NB4 (cell line): Measurements from ENCODE around the gene SLC22A6.

Experiments
- DNase-seq: peaks from one replicate; pipeline ENCODE4 v3.0.0; 2010; ENCODE audit warnings: low read depth
- H3K4me3 ChIP-seq: one replicate; pipeline ENCODE4 v1.5.1; 2011; ENCODE audit warnings: mild to moderate bottlenecking, low read depth, low read length, moderate library complexity
- MAX ChIP-seq: IDR thresholded peaks from 2 replicates; pipeline ENCODE4 v1.6.1; 2011; ENCODE audit warnings: low read depth, low read length
- MYC ChIP-seq: IDR thresholded peaks from 2 replicates; pipeline ENCODE4 v1.6.1; 2011; ENCODE audit warnings: low read depth, low read length
- POLR2A ChIP-seq: IDR thresholded peaks from 2 replicates; pipeline ENCODE4 v1.6.1; 2011; ENCODE audit warnings: mild to moderate bottlenecking; ENCODE audit not compliant: insufficient read length; ENCODE audit errors: extremely low read depth
- TF ChIP-seq, protein P1 (sequence below): IDR thresholded peaks from one replicate; pipeline ENCODE4 v1.5.1; 2012; ENCODE audit warnings: low read depth, low read length

The SLC22A6 gene

DNA sequence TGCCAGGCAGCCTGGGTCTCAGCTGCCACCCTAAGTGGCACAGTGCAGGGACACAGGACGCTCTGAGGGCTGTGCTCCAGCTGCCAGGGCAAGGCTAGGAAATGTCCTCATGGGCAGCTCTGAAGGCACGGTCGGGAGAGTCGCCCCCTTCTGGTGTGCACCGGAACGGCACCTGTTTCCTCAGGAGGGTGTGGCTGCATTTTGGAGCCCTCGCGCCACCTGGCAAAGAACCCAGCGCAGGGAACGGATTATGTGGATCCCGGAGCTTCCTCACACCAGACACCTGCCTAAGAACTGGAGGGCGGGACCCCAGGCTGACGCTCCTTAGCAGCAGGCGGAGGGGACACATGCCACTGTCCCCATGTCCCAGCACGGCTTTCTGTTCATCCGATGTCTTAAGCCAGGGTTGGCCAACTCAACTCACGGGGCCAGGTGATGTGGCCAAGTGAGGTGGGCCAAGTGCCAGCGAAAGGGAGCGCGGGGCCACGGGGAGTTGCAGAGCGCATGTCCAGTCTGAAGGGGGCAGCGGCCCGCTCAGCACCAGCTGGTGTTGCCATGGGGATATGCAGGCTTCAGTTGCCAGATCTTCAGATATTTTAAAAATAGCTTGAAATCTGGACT, 36.0 kb upstream of the SLC22A6 start:
- no peak for TF ChIP-seq POLR2A
- TF ChIP-seq, protein P1, sequence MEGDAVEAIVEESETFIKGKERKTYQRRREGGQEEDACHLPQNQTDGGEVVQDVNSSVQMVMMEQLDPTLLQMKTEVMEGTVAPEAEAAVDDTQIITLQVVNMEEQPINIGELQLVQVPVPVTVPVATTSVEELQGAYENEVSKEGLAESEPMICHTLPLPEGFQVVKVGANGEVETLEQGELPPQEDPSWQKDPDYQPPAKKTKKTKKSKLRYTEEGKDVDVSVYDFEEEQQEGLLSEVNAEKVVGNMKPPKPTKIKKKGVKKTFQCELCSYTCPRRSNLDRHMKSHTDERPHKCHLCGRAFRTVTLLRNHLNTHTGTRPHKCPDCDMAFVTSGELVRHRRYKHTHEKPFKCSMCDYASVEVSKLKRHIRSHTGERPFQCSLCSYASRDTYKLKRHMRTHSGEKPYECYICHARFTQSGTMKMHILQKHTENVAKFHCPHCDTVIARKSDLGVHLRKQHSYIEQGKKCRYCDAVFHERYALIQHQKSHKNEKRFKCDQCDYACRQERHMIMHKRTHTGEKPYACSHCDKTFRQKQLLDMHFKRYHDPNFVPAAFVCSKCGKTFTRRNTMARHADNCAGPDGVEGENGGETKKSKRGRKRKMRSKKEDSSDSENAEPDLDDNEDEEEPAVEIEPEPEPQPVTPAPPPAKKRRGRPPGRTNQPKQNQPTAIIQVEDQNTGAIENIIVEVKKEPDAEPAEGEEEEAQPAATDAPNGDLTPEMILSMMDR: peak; percentile 85
- DNase-seq: peak; percentile 41

GRCh38 chr11:63019506-63019905, 34.7 kb upstream of the SLC22A6 start:
- H3K4me3 ChIP-seq: no peak overlapping the region
- TF ChIP-seq, protein P1: no peak
- no peak for TF ChIP-seq POLR2A
- TF ChIP-seq MYC: no peak
- no peak for TF ChIP-seq MAX
- DNase-seq: no peak

More for the DNA sequence above, 36.0 kb upstream of the SLC22A6 start:
- H3K4me3 ChIP-seq: no peak overlapping the region

DNA sequence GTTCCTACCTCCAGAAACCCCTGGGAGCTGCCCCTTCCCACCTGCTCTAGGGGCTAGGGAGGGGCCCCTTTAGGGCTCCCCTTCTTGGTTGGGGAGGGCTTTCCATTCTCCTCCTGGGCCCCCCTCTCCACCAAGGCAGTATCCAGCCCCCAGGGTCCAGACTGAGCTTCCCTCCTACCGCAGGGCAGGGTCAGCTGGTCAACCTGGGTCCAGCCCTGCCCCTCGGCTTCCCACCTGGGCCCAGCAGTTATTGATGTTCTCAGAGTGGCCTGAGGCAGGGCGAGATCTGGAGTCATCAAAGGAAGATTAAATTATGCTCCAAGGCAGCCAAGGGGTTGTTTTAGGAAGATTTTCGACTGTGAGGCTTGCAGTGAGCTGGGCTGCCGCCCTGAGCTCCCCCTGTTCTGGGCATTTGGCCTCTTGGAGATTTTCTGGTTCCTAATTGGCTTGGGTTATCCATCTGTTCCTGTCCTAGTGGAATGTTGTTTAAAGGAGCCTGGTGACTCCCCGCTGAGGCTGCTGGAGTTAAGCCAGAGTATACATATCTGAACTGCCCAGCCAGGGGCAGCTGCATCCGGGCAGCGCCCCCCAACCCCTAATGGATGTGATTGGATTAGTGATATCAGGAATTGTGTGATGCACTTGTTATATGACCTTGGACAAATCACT, 32.7 kb upstream of the SLC22A6 start:
- DNase-seq: no peak
- TF ChIP-seq MAX: no peak
- TF ChIP-seq MYC: no peak
- no peak for TF ChIP-seq POLR2A
- TF ChIP-seq, protein P1: no peak
- H3K4me3 ChIP-seq: no peak overlapping the region

DNA sequence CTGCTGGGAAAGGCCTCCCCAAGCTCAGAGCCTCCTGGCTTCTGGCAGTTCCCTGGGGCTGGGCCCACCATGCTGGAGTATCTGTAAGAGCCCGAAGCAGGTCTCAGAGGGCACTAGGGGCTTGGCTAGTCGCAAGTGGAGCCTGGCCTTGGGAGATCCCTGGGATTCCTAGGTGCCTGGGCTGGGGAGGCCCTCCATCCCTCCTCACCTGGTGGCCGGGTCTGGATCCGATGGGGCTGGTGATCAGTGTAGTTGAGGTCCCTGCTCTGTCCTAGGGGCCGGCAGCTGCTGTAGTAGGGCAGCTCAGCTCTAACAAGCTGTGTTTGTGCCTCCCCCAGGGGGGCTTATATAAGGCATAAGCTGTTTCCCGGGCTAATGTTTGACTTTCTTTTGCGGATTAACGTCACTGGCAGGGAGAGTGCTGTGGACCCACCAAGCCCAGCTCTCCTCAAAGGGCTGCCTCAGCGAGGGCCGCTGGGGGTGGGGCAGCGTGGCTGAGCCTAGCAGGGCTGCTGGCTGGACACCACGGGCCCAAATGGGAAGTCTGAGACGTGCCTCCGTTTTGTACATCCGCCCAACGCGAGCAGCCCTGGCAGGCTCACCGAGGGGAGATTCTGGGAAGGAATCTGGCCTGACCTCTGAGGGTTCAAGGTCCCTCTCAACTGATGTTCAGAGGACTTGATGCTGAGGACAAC, 30.9 kb upstream of the SLC22A6 start, which contains the start of gene SLC22A8:
SLC22A8 (minus strand) TSS at position 321 of the 695 bp plus-strand sequence. CDS start 883 bp downstream, outside the sequence.
- no peak within 1 kb of the TSS for H3K4me3 ChIP-seq
- TF ChIP-seq MAX (no peak), MYC (no peak), POLR2A (no peak)
- TF ChIP-seq, protein P1: no peak
- no peak for DNase-seq

DNA sequence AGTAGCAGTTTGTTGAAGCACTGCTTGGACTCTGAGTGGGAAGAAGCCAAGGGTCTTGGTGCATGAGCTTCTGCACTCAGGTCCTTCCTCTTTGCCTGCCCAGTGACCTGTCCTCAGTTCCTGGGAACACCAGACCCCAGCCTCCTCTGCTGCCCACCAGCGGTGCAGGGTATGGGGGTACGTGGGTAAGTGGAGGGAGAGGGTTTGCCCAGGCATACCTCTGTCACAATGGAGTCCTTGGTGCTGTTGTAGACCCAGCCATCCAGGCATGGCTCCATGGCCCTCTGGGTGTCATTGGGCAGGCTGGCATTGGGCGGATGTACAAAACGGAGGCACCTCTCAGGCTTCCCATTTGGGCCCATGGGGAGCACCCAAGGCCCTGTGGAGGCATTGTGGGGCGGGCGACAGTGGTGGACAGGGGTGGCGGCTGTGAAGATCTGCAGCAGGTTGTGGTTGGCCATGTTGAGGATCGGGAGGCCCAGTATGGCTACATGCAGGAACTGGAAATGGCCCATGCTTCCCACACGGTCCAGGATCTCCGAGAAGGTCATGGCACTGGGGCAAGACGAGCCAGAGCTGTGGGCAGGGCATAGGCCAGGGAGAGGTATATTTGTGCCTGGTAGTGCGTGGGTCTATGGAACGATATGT, 29.8 kb upstream of the SLC22A6 start:
- DNase-seq: no peak
- TF ChIP-seq MAX (no peak), MYC (no peak), POLR2A (no peak)
- TF ChIP-seq, protein P1: no peak
- no peak overlapping the region for H3K4me3 ChIP-seq
